Dedifferentiated amniotic fluid mesenchymal stem cell (primary cell): Measurements from ENCODE around the gene AGRN.
"Not testable (repeated sequence)": the region's sequence is repeated elsewhere in the genome, so short reads cannot be mapped to it uniquely, and the experiment has no call there.

Source experiments
- DNase-seq: peaks from one replicate; pipeline ENCODE4 v3.0.0-alpha.2; 2016; ENCODE audit errors: extremely low spot score

Gene AGRN

DNA sequence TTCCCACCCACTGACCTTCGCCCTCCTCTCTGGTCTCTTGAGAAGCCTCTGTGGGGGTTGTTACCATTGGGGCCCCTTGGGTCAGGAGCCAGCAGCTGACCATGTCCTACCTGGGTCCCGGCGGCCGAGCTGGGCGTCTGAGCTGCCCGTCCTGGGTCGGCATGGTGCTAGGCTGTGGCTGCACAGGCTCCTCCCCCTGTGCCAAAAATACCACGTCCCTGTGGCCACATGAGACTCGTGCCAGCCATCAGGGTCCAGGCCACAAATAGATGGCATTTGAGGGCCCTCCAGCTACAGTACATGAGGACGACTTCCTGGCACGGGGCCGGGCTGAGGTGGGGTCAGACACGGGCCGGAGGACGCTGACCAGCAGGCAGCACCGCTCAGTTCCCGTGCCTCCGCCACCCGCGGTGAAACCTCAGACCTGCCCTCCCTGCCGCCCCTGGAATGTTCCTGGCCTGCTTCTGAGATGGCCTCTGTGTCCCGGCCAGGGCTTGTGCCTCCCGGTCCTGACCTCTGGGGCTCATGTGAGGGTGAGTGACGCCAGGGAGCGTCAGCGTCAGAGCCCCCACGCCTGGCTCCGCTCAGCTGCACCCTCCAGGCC lies 37.9 kb upstream of the AGRN start, which contains the start of gene PERM1:
Gene PERM1 (minus strand): TSS at position 139 of the 604 bp plus-strand sequence. CDS start 1,064 bp downstream, outside the sequence.
- DNase-seq = no peak

- DNase-seq = no peak
These were observed 37.0 kb upstream of the AGRN start for GRCh38 chr1:982765-983436.

DNA sequence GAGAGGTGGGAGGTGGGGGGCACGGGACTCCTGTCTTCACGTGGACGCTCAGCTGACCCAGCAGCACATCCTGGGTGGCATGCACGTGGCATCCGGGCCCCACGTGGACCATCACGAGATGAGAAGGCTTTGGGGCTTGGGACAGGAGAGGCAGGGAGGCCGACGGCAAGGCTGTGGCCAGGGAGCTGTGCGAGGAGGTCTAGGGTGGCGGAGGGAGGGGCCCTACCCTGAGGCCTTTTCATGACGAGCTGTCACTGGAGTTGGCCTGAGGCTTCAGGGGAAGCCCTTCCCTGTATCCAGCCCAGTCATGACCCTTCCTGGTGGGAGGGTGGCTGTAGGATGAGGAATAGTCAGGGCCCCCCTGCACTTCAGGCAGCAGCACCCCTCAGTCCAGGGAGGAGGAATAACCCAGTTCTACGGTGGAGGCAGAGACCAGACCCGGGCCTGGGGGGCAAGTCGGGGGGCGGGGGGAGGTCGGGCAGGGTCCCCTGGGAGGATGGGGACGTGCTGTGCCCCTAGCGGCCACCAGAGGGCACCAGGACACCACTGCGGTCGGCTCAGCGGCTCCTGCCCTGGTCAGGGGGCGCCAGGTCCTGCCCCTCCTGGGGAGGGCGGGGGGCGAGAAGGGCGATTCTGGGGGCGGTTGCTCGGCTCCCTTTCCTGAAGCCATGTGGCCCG lies 36.0 kb upstream of the AGRN start:
- no peak for DNase-seq

GRCh38 chr1:984476-984814 lies 35.5 kb upstream of the AGRN start:
- no peak for DNase-seq

DNA sequence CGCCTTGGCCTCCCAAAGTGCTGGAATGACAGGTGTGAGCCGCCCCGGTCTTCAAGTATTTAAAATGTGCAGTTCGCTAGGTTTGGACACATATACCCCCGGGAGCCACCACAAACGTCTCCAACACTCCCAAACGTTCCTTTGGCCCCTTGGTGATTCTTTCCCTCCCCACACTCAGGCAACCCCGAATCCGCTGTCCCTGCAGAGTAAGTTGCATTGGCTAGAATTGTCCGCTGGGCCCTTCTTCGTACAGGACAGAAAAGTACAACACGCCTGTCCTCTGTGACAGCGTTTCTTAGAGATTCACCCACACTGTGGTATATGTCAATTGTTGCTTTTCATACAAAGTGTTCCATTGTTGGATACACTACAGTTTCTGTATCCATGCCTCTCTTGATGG lies 34.8 kb upstream of the AGRN start:
- DNase-seq = no peak

DNA sequence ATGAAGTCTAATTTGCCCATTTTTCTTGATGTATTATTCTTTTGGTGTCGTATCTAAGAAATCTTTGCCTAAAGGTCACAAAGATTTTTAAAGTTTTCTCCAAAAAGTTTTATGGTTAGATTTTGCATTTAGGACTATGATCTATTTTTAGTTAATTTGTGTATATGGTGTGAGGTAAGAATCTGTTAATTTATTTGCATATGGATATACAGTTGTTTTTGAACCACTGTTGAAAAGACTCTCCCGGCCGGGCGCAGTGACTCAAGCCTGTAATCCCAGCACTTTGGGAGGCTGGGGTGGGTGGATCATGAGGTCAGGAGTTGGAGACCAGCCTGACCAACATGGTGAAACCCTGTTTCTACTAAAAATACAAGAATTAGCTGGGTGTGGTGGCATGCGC lies 31.9 kb upstream of the AGRN start:
- DNase-seq = not testable (repeated sequence)

DNA sequence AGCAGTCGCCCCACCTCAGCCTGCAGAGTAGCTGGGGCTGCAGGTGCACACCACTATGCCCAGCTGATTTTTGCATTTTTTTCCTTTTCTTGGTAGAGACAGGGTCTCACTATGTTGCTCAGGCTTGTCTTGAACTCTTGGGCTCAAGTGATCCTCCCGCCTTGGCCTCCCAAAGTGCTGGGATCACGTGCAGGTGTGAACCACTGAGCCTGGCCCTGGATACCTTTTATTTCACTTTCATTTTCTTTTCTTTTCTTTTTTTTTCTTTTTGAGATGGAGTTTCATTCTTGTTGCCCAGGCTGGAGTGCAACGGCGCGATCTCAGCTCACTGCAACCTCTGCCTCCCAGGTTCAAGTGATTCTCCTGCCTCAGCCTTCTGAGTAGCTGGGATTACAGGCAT lies 28.6 kb upstream of the AGRN start:
- DNase-seq = not testable (repeated sequence)

DNA sequence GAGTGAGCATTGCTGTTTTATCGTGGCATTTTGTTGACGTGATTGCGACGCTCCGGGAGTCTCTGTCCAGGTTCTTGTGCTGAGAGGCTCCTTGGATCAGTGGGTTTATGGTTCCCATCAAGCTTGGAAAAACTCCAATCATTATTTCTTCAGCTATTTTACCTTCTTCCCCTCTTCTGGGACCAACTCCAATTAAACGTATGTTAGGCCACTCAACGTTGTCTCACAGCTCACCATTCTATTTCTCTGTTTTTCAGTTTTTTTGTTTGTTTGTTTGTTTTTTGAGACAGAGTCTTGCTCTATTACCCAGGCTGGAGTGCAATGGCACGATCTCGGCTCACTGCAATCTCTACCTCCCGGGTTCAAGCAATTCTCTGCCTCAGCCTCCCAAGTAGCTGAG lies 28.0 kb upstream of the AGRN start:
- DNase-seq = no peak

GRCh38 chr1:992362-992761 lies 27.6 kb upstream of the AGRN start:
- no peak for DNase-seq

DNA sequence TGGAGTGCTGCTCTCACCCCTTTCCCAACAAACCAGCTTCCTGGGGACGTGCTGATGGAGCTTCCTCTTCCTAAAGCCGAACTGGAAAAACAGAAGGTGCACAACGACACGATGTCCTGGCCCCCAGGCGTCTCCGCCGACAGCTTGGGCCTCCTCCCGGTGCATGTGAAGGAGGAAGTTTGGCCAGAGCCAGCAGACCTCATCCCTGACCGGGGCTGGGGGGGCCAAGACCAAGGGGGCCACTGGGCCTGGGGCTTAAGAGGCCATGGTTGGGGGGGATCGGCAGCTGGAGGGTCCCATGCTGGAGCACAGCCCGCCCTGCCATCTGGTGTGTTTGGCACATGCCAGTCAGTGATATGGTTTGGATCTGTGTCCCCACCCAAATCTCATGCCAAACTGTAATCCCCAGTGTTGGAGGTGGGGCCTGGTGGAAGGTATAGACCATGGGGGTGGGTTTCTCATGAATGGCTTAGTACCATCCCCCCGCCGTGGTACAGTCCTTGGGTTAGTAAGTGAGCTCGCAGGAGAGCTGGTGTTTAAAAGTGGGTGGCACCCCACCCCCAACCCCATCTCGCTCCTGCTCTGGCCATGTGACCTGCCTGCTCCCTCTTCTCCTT lies 26.4 kb upstream of the AGRN start:
- no peak for DNase-seq

DNA sequence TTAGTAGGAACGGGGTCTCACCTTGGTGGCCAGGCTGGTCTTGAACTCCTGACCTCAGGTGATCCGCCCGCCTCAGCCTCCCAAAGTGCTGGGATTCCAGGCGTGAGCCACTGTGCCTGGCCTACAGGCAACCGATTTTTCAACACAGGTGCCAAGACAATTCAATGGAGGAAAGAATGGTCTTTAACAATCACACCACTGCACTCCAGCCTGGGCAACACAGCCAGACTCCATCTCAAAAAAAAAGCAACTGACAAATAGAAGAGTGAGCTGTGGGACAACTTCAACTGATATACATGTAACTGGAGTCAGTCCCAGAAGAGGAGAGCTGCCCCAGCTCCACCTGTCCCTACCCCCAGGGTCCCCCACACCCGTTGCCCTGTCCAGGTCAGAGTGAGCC lies 25.4 kb upstream of the AGRN start:
- not testable (repeated sequence) for DNase-seq

DNA sequence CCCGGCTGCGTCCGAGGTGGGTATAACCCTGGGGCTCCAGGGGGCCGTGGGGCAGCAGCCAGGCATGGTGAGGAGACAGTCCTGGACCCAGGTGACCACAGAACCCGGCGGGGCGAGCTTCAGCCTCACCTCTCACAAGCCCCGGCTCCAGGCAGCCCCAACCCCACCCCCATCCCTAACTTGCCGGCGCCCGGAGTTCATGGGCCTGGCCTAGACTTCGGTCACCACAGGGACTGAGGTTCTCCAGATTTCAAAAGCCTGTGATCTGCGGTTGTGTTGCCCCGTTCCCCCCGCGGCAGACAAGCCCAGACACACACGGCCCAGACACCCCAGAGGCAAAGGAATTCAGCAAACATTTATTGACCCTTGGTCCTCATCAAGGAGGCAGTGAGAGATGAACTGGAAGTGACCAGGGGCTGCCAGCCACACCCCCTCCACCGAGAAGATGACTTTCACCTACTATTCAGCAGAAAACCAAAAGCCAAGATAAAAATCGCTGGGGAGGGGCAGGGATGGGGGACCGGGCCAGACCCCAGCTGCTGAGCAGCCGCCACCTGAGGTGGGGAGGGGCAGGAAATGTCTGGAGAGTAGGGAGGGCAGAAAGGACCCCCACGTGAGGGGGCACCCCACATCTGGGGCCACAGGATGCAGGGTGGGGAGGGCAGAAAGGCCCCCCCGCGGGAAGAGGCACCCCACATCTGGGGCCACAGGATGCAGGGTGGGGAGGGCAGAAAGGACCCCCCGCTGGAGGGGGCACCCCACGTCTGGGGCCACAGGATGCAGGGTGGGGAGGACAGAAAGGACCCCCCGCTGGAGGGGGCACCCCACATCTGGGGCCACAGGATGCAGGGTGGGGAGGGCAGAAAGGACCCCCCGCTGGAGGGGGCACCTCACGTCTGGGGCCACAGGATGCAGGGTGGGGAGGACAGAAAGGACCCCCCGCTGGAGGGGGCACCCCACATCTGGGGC lies 24.0 kb upstream of the AGRN start:
- DNase-seq = no peak

GRCh38 chr1:996851-997712 lies 22.8 kb upstream of the AGRN start:
- no peak for DNase-seq

DNA sequence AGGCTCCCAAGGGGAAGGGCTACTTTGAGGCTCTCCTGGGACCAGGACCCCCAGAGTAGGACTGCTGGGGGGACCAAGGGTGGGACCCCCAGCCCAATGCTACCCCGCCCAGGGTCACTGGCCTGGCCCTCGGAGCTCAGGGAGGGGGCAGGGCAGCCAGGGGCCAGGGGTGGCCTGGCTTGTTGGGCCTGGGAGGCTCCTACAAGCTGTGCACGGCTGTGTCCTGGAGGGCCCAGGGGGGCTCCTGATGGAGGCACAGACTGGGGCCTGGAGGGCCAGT lies 22.3 kb upstream of the AGRN start:
- DNase-seq = no peak

- DNase-seq = no peak
These were observed 21.8 kb upstream of the AGRN start for GRCh38 chr1:997993-998744.

GRCh38 chr1:998745-998994 lies 21.2 kb upstream of the AGRN start:
- no peak for DNase-seq

DNA sequence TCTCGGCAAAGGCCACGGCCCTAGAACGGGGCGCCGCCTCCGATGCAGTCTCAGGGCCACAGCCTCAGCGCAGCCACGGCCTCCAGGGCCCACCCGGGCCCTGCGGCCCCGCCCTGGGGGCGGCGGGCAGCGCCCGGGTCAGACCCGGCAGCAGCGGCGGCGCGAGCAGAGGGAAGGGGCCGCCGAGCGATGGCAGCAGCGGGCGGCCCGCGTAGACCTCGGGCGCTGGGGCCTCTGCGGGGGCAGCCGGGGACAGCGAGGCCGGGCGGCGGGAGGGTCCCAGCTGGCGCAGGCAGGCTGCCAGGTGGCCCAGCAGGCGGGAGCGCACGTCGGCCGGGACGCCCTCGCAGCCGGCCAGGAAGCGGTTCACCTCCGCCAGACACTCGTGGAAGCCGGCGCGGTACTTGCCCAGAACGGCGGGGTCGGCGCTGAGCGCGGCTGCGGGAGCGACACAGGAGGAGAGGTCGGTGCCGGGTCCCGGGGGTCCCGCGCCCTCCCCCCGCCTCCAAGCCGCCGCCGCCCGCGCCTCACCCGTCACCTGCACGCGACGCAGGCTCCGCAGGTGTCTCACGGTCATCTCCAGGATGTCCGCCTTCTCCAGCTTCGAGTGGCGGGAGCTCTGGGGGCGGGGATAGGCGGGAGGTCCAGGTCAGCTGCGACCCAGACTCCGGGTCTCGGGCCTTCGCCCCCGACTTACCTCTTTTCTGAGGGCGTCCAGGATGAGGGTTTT lies 20.8 kb upstream of the AGRN start:
- no peak for DNase-seq

GRCh38 chr1:999725-1000356 lies 20.1 kb upstream of the AGRN start, which contains the start of gene HES4:
HES4 (minus strand) TSS chr1:1000097; CDS start chr1:999973, 124 bp downstream.
- peak; percentile 83 for DNase-seq

DNA sequence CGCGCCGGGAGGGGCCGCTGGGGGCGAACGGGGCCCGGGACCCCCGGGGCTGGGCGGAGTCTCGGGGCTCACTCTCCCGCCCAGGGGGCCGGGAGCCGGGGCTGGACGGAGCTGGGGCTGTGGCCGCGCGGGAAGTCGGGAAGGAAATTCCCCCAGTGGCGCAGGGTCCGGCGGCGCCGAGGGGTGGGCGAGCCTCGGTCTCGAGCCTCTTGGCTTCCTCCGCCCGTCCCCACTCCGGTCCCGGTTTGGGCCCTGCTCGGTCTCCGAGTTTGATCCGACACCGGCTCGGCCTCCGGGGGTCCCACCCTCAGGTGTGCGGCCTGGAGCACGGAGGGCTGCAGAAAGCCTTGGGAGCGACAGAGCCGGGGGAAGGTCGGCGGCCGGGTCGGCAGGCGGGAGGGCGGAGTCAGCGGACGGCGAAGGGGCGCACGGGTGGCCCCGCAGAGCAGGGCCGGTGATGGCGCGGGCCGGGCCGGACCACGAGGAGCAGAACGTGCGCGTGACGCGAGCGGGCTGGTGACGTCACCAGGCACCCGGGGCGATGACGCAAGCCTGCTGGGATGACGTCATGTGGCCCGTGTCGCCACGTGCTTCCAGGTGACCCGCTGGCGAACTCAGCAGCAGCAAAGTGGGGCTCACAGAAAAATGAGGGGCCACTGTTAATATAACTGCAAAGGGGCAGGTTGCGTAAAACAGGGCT lies 19.4 kb upstream of the AGRN start:
- DNase-seq = peak; percentile 54
